SK-N-SH treated with all-trans-retinoic acid at 6 μM for 48 hours (cell line): ENCODE data around the gene ARTN.

Source experiments
- ATAC-seq: fragments of 200-7000 bp; cut with Tn5 transposase; 3 replicates; pipeline ENCODE4 v1.9.1; 2020; ENCODE audit warnings: mild to moderate bottlenecking, moderate library complexity
- BACH2 ChIP-seq: fragments of 250-450 bp; sonication (Bioruptor Pico); IDR thresholded peaks from 2 replicates; pipeline ENCODE4 v1.9.0; 2021; ENCODE audit warnings: mild to moderate bottlenecking, borderline replicate concordance
- CREB5 ChIP-seq: fragments of 250-450 bp; sonication (Bioruptor Pico); IDR thresholded peaks from 2 replicates; pipeline ENCODE4 v1.5.1; 2020; ENCODE audit warnings: low read depth, mild to moderate bottlenecking, moderate library complexity
- CSDC2 ChIP-seq: fragments of 250-450 bp; sonication (Bioruptor Pico); IDR thresholded peaks from 2 replicates; pipeline ENCODE4 v1.5.0; 2020; ENCODE audit warnings: mild to moderate bottlenecking, moderate library complexity
- CSRNP3 ChIP-seq: fragments of 250-450 bp; sonication (Bioruptor Pico); IDR thresholded peaks from 2 replicates; pipeline ENCODE4 v1.5.1; 2021; ENCODE audit warnings: mild to moderate bottlenecking, moderate library complexity
- ESRRG ChIP-seq: fragments of 250-450 bp; sonication (Bioruptor Pico); IDR thresholded peaks from 2 replicates; pipeline ENCODE4 v1.6.1; 2021; ENCODE audit warnings: mild to moderate bottlenecking
- ISL1 ChIP-seq: fragments of 250-450 bp; sonication (Bioruptor Pico); IDR thresholded peaks from 2 replicates; pipeline ENCODE4 v2.1.2; 2022; ENCODE audit warnings: mild to moderate bottlenecking, moderate library complexity
- PPARA ChIP-seq: fragments of 250-450 bp; sonication (Bioruptor Pico); IDR thresholded peaks from 2 replicates; pipeline ENCODE4 v1.5.0; 2020; ENCODE audit warnings: mild to moderate bottlenecking, borderline replicate concordance
- RARB ChIP-seq: fragments of 250-450 bp; sonication (Bioruptor Pico); IDR thresholded peaks from 2 replicates; pipeline ENCODE4 v1.8.0; 2021; ENCODE audit warnings: mild to moderate bottlenecking, moderate library complexity
- SNAI2 ChIP-seq: fragments of 250-450 bp; sonication (Bioruptor Pico); IDR thresholded peaks from 2 replicates; pipeline ENCODE4 v1.5.0; 2020; ENCODE audit warnings: mild to moderate bottlenecking, moderate library complexity
- TCF4 ChIP-seq: fragments of 250-450 bp; sonication (Bioruptor Pico); IDR thresholded peaks from 2 replicates; pipeline ENCODE4 v1.8.0; 2021; ENCODE audit warnings: mild to moderate bottlenecking, moderate library complexity, borderline replicate concordance
- TOX ChIP-seq: fragments of 250-450 bp; sonication (Bioruptor Pico); IDR thresholded peaks from 2 replicates; pipeline ENCODE4 v1.8.0; 2021; ENCODE audit warnings: mild to moderate bottlenecking, moderate library complexity, borderline replicate concordance
- TSHZ2 ChIP-seq: fragments of 250-450 bp; sonication (Bioruptor Pico); IDR thresholded peaks from 2 replicates; pipeline ENCODE4 v1.5.0; 2020; ENCODE audit warnings: mild to moderate bottlenecking, moderate library complexity
- ZC3H10 ChIP-seq: fragments of 250-450 bp; sonication (Bioruptor Pico); IDR thresholded peaks from 2 replicates; pipeline ENCODE4 v1.5.1; 2021; ENCODE audit warnings: mild to moderate bottlenecking, moderate library complexity
- ZFP3 ChIP-seq: fragments of 250-450 bp; sonication (Bioruptor Pico); IDR thresholded peaks from 2 replicates; pipeline ENCODE4 v1.5.0; 2020; ENCODE audit warnings: mild to moderate bottlenecking, moderate library complexity
- ZNF70 ChIP-seq: fragments of 450-650 bp; formaldehyde crosslinking; IDR thresholded peaks from 2 replicates; pipeline ENCODE4 v1.5.0; 2020; ENCODE audit warnings: mild to moderate bottlenecking, moderate library complexity
- TF ChIP-seq, protein P1 (sequence below): fragments of 250-450 bp; sonication (Bioruptor Pico); IDR thresholded peaks from 2 replicates; pipeline ENCODE4 v1.8.0; 2021; ENCODE audit warnings: low read depth, mild to moderate bottlenecking, moderate library complexity, borderline replicate concordance

Gene ARTN

GRCh38 chr1:43913051-43913501, 20.5 kb upstream of the ARTN start:
- ATAC-seq, result no peak; the same call in 1 of the 3 replicates
- no peak for TF ChIP-seq CREB5 (CRISPR knock-in tag)
- no peak for TF ChIP-seq ESRRG
- no peak for TF ChIP-seq ZC3H10 (CRISPR knock-in tag)

GRCh38 chr1:43913666-43914360, 19.8 kb upstream of the ARTN start:
- no peak for ATAC-seq

More at GRCh38 chr1:43913666-43914360, 19.8 kb upstream of the ARTN start:
- TF ChIP-seq TOX (CRISPR knock-in tag) (no peak), ESRRG (no peak), PPARA (CRISPR knock-in tag) (no peak), SNAI2 (CRISPR knock-in tag) (no peak), ZNF70 (CRISPR knock-in tag) (no peak), TSHZ2 (CRISPR knock-in tag) (no peak), CSDC2 (CRISPR knock-in tag) (no peak), ZFP3 (CRISPR knock-in tag) (no peak), TCF4 (CRISPR knock-in tag) (no peak), BACH2 (CRISPR knock-in tag) (no peak), ISL1 (CRISPR knock-in tag) (no peak), CREB5 (CRISPR knock-in tag) (no peak), CSRNP3 (CRISPR knock-in tag) (no peak), RARB (CRISPR knock-in tag) (no peak)
- TF ChIP-seq, protein P1, sequence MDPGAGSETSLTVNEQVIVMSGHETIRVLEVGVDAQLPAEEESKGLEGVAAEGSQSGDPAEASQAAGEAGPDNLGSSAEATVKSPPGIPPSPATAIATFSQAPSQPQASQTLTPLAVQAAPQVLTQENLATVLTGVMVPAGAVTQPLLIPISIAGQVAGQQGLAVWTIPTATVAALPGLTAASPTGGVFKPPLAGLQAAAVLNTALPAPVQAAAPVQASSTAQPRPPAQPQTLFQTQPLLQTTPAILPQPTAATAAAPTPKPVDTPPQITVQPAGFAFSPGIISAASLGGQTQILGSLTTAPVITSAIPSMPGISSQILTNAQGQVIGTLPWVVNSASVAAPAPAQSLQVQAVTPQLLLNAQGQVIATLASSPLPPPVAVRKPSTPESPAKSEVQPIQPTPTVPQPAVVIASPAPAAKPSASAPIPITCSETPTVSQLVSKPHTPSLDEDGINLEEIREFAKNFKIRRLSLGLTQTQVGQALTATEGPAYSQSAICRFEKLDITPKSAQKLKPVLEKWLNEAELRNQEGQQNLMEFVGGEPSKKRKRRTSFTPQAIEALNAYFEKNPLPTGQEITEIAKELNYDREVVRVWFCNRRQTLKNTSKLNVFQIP (CRISPR knock-in tag), result no peak
